Pons (tissue), 1 donor: ENCODE data around the gene GUCA1A.
"Not testable (repeated sequence)": the region's sequence is repeated elsewhere in the genome, so short reads cannot be mapped to it uniquely, and the experiment has no call there.

ENCODE experiments used
- DNase-seq: peaks from one replicate; pipeline ENCODE4 v3.0.0-alpha.2; 2016; ENCODE audit warnings: low spot score

Gene GUCA1A

DNA sequence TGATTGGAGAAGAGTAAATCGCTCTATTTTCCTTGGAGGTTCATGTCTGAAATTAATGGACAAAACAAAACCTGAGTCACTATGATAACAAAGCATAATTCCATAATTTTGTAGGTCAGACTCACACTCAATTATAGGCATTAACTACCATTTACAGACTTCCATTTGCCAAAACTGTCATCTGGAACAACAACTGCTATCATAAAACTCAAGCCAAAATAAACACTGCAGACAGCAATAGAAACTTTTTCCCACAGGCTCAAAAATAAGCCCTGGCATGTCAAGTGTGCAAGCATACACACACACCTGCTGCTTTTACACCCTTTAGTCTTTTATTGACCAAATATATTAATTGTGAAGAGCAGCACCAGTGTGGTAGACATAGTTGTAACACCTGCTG is 37.4 kb downstream of the GUCA1A start:
- no peak for DNase-seq

DNA sequence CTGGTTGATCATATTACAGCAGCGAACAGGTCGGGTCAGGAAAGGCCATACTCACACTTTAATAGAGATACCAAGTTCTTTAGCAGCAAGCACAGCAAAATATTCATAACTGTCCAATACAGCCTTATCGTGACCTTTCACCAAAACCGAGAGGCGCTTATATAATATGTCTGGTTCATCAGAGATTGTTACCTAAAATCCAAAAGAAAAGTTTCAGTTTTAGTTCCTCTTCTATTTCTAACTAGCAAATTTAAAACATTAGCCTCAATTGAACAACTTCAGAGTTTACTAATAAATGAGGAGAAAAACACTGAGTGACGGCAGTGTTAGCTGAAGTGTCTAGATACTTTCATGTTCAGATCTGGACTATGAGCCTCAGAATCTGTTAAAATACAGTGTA is 38.6 kb downstream of the GUCA1A start:
- no peak for DNase-seq

DNA sequence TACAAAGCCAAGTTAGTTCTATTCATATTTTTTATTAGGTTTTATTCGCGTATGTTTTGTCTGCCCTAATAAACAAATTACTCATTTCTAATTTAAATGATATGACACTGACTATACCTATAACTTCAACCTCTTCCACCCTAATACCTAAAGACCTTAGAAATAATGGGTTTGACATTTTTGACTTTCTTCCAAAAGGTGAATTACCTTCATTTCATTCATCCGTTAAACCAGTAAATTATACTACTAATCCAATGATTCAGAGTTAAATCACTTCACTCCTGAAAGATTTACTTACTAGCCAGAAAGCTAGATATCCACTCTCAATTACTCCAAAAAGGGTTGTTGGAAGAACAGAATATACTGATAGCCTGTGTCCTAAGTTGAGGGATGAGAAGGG is 39.3 kb downstream of the GUCA1A start:
- DNase-seq = no peak

DNA sequence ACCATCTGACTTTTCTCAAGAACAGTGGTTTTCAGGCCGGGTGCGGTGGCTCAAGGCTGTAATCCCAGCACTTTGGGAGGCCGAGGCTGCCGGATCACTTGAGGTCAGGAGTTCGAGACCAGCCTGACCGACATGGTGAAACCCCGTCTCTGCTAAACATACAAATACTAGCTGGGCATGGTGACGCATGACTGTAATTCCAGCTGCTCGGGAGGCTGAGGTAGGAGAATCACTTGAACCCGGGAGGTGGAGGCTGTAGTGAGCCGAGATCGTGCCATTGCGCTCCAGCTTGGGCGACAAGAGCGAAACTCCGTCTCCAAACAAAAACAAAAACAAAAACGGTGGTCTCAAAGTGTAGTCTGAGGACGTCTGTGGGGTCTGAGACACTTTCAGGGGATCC is 43.3 kb downstream of the GUCA1A start:
- DNase-seq = not testable (repeated sequence)

DNA sequence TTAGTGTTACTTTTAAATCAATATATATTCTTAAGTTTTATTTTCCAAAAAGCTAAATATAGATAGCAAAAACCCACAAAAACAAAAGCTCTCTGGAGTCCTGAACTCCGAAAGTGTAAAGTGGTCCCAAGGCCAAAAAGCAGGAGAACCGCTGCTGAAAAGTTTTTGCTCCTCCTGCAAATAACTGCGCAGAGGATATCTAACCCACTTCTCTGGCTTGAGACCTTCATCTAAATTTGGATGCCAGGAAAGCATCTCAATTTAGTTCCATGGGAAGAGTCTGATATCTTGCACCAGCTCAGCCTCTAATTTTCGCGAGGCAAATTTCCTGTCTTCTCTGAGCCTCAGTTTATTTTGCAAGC is 44.0 kb downstream of the GUCA1A start:
- DNase-seq = peak; percentile 22

DNA sequence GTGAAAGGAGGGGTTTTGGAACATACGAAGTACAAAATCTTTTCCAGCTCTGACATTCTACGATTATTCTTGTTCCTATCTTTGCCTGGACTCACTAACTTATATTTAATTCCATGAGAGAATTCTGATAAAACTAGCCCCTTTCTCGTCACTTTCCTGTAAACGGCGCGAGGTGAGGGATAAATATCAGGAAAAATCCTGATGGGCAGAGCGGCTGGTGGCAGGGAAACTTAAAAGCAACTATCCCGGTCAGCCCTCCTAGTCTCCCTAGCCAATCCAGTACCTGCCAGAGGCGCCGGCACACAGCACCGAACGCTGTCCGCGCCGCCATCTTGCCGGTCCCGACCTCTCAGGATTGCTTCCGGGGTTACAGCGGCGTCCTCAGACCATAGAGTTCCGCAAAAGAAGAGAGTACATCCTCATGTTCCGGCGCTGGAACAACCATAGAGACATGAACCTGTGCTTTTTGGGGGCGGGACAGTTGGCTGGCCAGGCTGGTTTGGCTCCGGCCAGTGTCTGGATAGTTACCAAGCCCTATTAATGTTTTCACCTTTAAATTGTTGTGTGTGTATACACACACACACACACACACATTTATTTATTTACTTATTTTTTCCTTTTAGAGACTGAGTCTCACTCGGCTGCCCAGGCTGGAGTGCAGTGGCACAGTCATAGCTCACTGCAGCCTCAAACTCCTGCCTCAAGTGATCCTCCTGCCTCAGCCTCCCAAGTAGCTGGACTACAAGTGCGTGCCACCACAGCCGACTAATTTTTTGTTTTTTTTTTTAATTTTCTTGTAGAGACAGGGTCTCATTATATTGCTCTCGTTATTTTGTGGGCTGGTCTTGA is 44.6 kb downstream of the GUCA1A start, which contains the start of gene MRPS10:
Gene MRPS10 (minus strand): TSS at position 343 of the 849 bp plus-strand sequence. CDS start 12 bp downstream, at position 331.
- DNase-seq = peak; percentile 93

DNA sequence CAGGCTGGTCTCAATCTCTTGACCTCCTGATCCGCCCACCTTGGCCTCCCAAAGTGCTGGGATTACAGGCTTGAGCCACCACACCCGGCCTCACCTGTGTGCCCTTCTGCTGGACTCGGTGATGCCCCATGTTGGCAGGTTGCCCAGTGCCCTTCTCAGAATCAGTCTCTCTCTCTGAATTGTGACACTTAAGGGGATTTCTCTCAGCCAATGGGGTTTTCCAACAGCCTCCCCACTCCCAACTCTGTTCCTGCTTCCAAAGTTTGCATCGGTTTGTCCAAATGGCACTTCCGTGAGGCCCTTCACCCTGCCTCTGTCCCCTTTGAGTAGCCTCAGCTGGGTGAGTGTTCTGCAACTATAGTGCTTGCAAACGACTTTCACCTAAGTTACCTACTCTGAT is 47.6 kb downstream of the GUCA1A start:
- DNase-seq = no peak

DNA sequence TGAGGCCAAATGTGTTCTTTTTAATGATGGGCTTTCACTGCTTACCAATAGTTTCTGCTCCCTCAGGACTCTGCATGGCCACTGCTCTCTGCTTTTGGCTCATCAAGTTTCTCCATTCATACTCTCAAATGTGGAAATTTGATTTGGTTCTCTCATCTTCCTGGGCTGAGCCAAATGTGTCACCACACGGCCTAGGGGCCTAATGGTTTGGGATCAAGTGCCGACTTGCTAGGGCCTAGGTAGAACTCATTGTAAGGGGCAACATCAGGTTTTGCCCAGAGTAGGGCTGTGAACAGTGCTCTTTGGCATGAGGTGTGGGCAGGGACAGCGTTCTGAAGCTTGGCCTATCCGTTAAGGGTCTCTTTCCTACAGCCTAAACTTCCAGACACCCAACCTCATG is 48.4 kb downstream of the GUCA1A start:
- no peak for DNase-seq

DNA sequence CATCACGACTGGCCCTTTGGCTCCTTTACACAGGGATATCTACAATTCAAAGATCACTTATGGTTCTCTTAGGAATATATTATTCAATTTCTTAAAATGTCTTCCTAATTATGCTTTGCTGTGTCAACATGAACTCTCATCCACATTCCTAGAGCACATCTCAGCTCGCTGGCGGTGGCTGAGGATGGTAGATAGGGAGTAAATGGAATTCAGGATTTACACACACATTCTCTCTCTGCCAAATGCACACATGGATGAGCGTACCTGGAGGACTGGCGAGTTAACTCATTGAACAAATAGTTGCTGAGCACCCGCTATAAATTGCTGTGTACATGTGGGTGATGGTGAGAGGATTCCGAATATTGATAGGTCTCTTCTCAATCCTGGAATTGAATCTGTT is 49.3 kb downstream of the GUCA1A start:
- DNase-seq = no peak

DNA sequence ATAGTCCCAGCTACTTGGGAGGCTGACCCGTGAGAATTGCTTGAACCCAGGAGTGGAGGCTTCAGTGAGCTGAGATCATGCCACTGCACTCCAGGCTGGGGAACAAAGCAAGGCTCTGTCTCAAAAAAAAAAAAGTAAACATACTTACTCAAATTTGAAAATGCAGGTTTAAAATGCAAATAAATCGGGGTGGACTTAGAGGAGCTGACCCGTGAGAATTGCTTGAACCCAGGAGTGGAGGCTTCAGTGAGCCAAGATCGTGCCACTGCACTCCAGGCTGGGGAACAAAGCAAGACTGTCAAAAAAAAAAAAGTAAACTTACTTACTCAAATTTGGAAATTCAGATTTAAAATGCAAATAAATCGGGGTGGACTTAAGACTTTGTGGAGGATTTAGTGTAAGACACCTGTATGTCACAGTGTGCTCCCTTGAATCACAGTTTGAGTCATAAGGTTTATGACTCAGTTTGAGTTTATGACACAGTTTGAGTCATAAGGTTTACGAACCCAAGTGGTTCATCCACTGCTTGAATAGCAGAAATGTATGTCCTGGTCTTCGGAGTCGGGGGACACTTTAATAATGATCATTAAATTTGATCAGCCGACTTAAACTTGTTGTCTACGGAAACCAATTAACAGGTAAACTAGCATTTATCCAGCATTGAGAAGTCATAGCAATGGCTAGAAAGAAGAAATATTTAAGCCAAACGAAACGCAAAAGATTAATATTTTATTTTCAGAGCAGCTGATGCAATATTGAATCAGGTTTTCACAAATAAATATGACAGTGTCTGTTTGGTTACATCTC is 51.3 kb downstream of the GUCA1A start:
- DNase-seq = no peak

DNA sequence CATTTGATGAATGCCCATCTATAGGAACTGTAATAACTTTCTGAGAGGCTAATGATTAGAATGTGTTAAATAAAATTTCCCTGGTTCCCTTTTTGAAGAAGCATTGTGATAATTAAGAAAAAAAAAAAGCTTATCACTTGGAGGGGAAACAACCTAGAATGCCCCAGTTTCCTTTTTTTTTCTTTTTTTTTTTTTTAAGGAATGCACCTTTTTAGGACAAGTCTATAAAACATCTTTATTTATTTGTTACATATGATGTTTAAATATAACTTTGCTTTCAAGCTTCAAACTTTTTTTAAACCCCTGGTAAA is 51.8 kb downstream of the GUCA1A start:
- no peak for DNase-seq

DNA sequence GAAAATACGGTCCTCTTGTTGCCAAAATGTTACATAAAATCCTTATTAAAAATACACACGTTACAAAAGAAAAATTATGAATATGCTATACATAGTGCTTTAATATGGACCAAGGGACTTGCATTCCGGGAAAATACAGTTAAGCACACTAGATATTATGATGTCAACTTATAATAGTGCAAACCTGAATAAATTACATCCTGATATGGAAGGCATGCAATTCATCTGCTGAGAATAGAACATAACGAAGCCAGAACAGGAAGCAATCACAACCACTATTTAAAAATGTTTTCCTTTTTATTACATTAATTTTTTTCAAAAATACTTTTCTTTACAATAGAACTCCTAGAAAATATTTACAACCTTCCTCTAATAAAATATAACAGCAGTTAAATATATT is 52.3 kb downstream of the GUCA1A start:
- DNase-seq = no peak

DNA sequence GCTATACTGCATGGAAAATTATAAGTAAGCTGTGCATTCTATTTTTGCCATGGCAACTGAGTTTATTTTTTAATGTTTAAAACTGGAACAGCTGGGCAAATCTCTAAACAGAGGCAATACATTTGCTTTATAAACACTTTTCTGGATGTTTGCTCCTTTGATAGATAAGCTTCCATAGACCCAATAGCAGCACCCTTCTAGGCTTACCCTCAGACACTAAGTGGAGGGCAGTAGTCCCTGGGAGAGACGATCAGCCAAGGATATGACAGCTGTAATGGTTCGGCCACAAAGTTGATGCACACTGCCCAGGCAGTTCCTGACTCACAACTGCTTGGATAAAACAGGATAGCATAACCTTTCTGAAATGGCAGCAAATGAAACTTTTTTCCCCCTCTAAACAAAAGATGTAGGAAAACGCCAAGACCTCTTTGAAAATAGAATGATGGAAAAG is 53.0 kb downstream of the GUCA1A start:
- DNase-seq = no peak

DNA sequence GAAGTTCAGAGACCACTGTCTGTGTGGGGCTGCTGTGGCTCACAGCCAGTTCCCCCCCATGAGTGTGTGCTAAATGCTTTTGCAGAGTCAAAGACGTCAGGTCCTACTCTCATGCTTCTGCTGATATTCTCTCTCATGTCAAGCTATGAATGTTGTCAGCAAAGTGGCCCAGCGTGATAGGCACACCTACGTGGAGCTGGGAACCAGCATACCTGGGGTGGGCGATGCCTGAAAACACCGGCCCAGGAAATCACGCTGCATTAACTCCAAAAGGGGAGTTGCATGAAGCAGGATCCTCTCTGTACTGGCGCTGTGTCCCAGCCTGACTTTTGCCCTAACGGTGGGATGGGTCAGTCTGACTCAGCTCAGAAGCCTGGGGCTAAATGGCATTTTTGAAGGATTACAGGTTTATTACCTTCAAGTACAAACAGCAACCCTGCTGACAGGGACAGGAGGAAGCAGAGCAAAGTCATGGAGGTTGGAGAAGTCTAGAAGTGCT is 53.5 kb downstream of the GUCA1A start:
- no peak for DNase-seq

DNA sequence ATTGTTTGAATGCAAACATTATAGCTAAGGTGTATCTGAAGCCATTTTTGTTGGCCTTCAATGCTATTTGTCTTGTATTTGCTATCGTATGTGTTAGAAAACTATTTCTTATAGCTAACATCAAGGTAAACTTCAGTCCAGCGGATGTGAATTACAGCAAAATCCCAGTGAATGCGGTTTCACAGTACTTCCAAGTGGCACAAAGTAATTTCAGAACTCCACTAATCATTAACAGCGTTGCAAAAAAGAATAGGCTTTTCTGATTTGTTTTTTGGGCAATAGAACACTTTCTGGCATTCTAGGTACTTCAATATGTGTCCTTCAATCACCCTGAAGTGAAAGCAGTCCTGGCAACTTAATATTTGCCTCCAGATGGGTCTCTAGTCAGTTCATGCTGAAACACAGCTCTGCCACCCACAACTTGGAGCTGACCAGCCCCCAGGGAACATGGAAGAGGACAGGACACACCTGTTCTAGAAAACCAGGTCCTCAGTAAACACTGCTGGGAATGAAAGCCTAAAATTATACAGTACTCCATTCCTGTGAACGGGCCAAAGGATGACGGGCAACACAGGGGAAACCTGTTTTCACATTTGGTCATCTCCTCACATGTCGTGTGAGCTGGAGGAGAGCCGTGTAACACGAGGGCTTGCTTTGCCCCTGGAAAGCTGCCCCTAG is 54.1 kb downstream of the GUCA1A start:
- no peak for DNase-seq

DNA sequence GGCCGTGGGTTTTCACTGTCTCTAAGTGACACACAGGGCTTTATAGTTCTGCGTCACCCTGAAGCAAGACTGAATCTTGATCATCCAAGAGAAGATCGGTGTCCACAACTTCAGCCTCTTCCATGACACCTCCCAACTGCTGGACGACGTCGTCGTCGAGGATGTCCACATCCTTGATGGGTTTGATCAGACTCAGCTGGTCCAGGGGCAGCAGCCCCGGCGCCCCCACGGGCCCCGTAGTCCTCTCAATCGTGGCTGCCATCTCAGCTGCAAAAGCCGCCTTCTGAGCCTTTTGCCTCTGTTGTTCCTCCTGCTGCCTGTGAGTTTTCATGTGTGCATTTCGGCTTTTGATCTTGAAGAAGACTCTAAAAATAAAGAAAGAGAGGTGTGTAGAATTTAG is 55.1 kb downstream of the GUCA1A start:
- DNase-seq = no peak
